Stimulated activated CD8-positive, alpha-beta memory T cell treated with anti-CD3 and anti-CD28 coated beads, Interleukin-15, amount 100 ng/mL, for 48 hours (primary cell): ENCODE data around the gene UBAP2.

Experiments used
- DNase-seq, 2 donors: peaks; one replicate each; pipeline ENCODE4 v3.0.0-alpha.2; 2020; ENCODE audit warnings: low read depth in 2 of 2

UBAP2 gene

DNA sequence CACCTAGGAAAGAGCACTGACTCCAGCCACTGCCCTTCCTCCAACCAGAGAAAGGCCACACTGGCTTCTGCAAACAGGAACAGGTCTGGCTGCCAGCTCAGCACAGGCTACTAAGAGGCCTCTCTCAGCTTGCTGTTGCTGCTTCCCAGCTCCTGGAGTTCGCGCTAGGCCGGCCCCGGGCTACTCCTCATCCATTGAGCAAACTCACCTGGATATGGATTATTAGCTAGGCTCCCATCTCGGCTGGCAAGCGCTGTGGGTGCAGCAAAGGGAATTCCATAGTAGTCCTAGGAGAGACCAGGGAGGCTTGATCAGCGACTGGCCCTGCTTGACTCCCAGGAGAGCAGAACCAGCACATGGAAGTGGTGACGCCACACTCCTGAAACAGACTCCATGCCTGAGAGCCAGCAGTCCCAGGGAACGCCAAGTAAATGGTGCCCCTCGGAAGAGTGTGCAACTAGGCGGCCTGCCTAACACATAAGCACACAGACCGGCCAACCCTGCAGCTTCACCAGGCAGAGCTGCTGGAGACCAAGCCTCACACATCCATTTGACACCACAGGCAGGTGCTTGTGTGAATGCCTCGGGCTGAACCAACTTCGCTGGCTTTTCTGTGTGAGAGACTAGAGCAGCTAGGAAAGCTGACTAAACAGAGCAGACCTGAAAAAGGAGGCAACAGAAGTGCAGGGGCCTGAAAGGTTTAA, 124.5 kb downstream of the UBAP2 start:
- DNase-seq = no peak

DNA sequence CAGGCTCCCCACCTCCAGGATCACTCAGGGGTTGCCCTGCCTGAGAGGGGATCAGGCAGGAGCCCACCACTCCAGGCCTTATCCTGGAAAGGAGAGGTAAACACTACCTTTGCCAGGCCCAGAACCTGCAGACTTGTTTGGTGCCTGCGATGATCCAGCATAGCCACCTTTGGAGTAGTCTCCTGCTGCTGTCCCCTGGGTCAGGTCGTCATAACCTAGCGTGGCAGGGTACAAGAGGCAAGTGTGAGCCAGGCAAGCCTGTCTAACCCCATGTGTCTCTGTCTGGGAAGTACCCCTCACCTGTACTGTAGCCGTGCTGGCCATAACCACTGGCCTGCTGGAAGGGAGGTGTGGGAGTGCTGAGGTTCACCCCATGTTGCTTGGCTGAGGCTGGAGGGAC, 125.6 kb downstream of the UBAP2 start:
- DNase-seq = no peak

DNA sequence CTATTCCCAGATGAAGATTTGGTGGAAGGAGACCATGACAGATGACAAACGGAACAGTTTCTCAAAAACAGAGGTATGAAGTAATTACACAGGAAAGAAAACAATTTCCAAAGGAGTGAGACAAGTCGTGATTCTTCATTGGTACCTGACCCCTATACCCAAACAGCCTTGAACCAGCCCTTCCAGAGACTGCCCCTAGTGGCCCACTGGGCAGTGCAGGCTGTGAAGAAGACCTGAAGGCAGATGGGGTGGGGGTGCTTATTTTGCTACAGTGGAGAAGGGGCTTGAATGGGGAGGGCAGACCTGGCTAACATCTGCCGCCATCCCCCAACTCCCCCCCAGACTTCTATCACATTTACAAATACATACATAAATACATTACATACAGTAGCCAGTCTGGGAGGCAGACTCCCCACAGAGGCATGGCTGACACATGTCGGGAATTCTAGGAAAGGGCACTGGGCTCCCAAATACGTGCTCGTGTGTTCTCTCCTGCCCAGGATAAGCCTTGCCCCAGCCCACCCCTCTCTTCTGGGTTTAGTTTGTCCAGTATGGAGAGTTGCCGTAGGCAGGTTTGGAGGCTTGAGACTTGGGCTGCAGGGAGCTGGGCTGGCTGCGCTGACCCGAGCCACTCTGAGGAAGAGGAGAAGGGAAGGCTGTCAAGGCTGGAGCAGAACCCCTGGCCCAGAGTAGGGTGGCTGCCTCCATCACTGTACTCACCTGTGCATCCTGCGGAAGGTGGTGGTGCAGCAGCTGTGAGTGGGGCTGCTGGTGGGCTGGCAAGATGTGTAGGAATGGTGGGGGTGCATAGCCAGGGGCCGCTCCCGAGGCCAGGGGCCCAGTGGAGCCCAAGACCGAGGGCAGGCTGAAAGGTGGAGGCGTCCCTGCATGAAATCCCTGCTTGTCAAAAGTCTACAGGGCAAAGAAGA, 126.5 kb downstream of the UBAP2 start:
- no peak for DNase-seq

DNA sequence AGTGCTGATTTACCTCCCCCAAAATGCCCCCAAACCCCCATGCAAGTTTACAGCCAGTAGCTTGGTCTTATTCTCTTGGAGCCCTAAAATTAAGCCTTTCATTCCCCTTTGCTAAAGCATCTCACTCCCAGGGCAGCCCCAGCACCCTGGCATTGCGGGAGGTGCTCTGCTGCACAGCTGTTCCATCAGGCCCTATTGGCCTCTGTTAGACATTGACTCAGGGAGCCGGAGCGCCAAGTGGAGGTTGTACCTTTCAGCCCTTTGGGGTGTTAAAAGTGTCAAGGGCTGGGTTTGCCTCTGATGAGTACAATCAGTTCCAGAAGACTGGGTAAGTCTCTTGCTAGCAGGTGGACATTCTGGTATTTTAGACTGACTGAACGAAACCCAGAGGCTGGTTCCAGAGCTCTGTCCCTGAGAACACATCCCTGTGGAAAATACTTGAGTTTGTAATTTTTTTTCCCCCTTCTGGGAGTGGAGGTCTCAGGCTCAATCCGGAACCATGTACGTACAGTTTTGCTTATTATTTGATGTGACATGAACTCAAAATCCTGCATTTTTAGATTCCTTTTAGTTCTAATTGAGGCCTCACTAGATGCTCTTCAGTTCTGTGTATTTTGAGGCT, 129.3 kb downstream of the UBAP2 start:
- no peak for DNase-seq

DNA sequence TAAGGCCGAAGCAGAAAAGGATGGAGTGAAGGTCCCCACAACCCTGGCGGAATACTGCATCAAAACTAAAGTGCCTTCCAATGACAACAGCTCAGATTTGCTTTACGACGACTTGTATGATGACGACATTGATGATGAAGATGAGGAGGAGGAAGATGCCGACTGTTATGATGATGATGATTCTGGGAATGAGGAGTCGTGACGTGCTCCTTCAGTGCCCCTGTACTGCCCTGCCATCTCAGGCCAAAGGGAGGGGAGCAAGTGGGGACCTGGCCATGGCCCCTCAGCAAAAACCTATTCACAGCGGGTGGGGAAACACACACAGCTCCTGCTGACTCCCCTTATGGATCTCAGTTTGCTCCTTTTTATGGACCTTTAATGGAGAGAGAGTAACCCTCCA, 131.7 kb downstream of the UBAP2 start:
- no peak for DNase-seq

DNA sequence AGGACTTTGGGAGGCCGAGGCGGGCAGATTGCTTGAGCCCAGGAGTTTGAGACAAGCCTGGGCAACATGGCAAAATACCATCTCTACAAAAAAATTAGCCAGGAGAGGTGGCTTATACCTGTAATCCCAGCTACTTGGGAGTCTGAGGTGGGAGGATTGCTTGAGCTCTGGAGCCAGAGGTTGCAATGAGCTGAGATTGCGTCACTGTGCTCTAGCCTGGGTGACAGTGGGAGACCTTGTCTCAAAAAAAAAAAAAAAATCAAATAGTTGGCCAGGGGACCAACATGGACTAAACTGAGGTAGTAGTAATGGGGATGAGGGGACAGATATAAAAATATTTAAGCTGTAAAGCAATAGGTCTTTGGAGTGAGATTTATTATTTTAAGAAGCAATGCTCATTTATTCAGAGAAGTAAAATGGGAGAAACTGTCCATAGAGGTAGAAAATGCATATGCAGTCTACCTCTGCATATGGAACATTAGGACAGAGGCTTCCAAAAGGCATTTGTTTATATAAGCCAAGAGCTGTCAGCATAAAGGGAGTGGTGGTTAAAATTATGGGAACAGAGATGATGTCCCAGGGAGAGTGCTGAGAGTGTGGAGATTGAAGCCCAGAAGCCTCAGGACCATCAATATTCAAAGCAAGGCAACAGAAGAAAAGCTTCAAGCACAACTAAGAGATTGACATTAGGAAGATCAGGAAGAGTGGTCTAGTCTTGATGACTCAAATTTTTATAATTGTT, 133.6 kb downstream of the UBAP2 start:
- DNase-seq = no peak

DNA sequence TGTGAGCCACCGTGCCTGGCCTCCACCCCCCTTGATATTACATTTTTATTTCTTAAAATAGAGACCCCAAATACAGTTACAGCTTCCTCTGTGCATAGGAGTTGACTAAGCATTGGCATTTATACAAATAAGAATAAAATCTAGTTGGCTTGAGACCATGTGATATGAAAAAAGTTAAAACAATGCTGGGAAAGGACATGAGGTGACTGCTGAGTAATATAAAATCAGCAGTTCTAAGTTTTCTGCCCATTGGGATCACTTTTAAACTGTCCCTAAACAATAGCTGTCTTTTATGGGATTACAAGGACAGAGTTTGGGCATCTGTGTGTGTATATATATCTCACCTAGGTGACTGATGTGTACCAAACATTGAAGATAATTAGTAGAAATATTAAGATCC, 135.1 kb downstream of the UBAP2 start:
- DNase-seq = no peak

DNA sequence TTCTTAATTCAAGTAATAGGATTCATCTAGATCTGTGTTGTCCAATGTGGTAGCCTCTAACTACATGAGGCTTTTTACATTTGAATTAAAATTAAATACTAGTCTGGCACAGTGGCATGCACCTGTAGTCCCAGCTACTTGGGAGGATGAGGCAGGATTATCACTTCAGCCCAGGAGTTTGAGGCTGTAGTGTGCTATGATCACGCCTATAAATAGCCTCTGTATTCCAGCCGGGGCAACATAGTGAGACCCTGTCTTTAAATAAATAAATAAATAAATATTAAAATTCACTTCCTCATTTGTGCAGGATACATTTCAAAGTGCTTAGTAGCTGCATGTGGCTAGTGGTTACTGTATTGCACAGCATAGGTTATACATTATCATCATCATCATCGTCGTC, 139.9 kb downstream of the UBAP2 start:
- no peak for DNase-seq

DNA sequence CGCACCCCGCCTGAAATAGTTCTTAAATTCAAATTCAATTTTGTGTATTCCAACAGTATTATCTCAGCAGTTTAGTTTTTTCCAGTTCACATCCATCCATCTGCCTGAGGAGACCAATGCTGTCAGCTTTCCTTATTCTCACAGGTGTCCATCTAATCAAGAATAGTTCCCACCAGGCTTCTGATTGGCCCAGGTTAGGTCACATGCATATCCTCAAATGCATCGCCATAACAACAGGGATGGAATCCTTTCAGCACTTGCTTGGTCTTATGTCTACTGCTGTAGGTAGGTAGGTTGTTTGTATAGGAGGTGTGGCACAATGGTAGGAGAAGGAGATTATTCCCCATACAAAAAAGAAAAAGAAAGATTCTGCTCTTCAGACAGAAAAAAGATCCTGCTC, 140.6 kb downstream of the UBAP2 start:
- no peak for DNase-seq

DNA sequence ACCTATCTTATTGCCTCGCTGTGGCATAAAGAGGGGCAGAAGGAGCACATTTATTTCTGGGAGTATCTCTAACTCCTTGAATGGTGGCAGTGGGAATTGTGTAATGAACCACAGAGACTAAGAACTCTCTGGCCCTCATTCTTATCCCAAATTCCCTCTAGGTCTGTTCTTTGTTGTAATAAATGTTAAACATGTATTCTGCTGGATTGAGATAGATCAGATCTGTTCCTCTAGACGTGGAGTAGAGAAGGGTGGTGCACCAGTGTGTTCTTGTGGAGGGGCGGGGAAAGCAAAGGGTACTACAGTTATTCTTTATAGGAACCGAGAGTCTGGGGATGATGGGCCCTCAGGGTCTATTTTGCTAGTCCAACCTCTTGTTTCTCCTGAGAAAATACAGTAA, 141.3 kb downstream of the UBAP2 start:
- DNase-seq = no peak

DNA sequence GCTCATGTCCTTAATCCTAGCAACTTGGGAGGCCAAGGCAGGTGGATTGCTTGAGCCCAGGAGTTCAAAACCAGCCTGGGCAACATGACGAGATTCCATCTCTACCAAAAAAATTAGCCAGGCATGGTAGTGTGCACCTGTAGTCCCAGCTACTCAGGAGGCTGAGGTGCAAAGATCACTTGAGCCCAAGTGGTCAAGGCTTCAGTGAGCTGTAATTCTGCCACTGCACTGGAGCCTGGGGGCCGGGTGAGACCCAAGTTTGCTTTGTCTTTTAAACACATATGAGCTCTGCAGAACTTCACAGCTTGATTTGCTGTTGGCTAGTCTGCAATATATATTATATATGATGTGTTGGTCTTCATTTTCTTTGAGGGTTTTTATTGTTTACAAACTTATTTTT, 141.9 kb downstream of the UBAP2 start:
- DNase-seq = no peak

DNA sequence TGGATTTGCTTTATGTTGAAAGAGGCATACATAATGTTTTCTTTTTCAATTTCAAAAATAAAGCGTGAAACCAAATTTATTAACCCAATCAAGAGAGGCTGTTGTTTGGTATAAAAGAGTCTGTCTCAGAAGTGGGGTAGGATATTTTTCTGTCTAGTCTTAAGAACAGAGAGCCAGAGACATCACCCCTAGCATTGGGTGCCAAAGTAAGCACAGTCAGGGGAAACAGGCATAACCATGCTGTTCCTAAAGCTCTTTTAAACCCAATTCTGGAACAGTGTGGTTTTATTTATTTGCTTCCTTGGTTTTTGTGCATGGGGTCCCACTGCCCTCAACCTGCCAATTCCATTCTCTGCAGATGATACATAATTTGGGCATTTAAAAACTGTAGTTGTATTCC, 143.6 kb downstream of the UBAP2 start:
- DNase-seq = no peak

DNA sequence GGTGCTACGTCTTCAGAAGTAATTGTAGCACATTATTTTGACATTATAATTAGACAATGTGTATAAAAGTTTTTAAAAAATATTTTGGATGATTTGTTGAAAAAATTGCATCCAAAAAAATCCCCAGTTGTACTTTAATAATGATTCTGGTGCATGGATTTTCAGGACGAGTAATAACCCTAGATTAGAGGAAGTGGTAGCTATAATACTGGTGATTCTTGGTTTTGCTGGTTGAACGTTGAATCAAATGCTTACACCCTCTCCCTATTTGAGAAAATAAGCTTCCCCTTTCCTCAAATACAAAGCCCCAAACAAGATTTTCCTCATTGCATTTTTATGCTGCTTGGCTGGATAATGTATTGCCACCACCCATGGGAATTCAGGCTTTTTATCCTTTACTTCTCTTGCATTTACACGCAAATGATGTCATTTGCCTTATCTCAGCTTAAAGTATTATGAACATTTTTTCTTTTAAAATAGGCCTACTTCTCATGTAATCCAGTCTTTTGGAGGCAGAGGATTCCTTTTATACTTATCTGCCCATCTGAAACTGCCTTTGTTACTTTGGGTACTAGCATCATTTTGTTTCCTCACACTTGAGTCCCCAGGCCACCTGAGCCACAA, 145.4 kb downstream of the UBAP2 start:
- DNase-seq = no peak

DNA sequence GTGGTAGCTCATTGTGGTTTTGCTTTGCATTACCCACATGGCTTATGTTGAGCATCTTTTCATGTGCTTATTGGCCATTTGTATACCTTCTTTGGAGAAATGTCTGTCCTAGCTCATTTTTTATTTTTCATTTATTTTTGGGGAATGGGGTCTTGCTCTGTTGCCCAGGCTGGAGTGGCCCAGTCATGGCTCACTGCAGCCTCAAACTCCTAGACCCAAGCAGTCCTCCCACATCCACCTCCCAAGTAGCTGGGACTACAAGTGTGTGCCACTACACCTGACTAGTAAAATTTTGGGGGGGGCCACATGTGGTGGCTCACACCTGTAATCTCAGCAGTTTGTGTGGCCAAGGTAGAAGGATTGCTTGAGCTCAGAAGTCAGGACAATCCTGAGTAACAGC, 154.4 kb downstream of the UBAP2 start:
- DNase-seq = no peak

DNA sequence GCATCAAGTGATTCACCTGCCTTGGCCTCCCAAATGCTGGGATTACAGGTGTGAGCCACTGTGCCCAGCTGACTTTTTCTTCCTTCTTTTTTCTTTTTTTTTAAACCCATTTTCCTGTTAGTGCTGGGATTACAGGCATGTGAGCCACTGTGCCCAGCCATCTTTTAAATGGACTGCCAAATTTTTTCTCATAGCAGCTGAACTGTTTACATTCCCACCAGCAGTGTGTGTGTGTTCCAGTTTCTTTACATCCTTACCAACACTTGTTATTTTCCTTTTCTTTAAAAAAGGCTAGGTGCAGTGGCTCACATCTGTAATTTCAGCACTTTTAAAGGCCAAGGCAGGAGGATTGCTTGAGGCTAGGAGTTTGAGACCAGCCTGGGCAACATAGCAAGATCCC, 154.8 kb downstream of the UBAP2 start:
- DNase-seq = no peak

DNA sequence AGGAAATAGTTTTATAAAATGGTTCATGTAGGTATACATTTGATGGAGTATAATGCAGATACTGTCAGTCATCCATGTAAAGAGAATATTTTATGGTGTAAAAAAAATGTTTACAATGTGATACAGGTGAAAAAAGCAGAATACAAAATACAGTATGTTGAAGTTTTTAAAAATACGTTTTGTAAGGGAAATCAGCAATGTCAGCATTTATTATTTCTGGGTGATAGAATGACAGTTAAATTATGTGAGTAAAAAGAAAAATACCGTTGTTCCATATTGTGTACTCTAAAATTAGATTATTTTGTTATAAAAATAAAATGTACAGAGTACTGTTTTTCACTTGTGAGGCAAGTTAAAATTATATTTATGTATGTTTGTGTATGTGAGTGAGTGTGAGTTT, 162.7 kb downstream of the UBAP2 start:
- no peak for DNase-seq

DNA sequence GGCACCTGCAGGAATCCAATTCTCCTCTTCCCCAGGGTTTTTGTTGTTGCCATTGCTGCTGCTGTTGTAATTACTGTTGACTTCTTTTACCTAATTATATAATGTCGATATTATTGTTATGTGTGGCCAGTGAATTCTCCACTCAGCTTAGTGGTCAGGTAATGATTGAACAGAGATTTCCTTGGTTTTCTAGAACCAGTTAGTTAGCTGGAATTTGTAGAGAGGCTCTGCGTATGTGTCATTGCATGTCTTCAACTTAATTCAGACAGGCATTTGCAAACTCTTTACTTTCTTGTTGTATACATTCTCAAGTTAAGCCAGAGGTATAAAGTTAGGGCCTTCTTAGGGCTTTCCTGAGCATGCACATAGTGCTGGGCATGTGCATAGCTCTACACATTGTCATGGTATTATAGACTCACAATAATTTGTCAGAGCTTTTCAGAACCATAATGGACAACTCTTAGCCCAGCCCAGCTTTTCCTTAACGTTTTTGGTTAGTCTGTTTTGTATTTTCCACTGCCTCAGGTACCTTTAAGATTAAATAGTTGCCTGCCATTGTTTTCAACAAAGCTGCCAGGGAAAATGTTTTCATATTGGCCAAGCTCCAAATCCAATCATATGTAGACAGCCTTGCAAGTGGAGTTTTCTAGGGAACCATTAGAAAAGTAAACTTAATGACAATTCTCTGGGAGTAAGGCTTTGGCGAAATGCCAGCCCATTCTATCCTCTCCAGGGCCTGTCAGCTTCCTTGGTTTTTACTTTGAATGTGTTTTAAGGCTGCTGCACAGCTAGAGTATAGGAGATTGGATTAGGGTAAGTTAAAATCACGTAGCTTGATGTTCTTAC, 163.6 kb downstream of the UBAP2 start:
- no peak for DNase-seq

DNA sequence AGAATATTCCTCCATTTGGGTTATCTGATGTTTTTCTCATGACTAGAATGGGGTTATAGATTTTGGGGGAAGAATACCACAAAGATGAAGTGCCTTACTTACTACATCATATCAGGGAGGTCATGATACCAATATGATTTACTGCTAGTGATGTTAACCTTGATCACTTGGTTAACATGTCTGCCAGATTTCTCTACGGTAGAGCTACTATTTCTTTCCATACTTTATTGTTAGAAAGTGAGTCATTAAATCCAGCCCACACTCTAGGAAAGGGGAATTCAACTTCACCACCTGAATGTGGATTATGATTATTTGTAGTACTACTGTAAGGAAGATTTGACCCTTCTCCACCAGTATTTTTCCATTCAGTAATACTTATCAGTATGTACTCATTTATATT, 167.1 kb downstream of the UBAP2 start:
- DNase-seq = no peak

DNA sequence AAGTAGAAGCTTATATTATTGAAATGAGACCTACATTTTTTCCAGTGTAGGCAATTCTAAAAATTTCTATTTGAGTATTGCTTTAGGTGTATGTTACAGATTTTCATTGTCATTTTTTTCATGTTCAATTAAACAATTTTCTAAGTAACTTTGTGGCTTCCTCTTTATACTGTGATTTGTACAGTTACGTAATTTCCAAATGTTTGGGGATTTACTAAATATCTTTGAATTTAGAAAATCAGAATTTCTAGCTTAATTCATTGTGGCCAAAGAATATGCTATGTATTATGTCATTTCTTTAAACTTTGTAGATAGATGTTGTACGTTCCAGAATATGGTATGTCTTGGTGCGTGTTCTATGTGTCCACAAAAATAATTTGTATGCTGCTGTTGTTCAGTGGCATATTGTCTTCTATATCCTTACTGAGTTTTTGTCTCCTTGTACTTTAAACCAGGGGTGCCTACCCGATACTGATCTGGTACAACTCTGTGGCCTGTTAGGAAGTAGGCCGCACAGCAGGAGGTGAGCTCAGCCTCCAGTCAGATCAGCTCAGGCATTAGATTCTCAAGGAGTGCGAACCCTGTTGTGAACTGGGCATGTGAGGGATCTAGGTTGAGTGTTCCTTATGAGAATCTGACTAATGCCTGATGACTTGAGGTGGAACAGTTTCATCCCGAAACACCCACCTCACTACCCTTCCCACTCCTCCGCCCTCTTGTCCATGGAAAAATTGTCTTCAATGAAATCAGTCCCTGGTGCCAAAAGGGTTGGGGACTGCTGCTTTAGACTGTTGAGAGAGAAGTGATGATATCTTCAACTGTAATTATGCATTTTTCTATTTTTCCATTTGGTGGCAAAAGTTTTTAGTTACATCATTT, 168.2 kb downstream of the UBAP2 start:
- no peak for DNase-seq
